ENCODE results near the gene FIGLA.

DNA sequence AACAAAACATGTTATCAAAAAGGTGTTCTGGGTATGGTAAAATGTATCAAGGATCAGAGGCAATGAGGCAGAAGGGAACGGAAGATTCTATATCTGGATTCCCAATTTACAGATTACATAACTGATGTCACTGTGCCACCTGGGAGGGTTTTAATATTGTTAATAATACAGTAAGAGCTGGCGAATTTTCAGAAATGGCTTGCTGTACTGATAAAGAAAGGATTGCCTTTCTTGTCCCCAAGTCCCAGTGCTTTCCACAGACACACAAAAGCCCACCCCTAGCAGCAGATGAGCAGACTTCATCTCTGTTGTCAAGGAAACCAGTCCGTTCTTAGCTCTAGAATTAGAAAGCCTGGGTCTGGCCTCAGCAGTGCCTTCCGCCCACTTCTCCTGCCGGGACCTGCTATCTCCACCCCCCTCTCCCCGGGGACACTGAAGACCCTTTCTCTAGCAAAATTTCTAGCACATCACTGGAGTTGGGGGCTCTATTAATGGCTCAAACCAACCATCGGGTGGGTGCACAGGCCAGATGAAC lies 56.7 kb downstream of the FIGLA start:
- TF ChIP-seq, protein P1, sequence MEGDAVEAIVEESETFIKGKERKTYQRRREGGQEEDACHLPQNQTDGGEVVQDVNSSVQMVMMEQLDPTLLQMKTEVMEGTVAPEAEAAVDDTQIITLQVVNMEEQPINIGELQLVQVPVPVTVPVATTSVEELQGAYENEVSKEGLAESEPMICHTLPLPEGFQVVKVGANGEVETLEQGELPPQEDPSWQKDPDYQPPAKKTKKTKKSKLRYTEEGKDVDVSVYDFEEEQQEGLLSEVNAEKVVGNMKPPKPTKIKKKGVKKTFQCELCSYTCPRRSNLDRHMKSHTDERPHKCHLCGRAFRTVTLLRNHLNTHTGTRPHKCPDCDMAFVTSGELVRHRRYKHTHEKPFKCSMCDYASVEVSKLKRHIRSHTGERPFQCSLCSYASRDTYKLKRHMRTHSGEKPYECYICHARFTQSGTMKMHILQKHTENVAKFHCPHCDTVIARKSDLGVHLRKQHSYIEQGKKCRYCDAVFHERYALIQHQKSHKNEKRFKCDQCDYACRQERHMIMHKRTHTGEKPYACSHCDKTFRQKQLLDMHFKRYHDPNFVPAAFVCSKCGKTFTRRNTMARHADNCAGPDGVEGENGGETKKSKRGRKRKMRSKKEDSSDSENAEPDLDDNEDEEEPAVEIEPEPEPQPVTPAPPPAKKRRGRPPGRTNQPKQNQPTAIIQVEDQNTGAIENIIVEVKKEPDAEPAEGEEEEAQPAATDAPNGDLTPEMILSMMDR (conservative IDR thresholded peaks at IDR 0.05) = no peak
- no peak for TF ChIP-seq EZH2 (IDR thresholded peaks at IDR 0.05; ENCODE audit: low read depth)
